Epithelial cell of proximal tubule (primary cell): Measurements from ENCODE around the gene CACNA1E. TPM values are rescaled to one million over a fixed set of nuclear protein-coding genes. Genes with fewer than 3 reads are reported as not detected.

Experiments
- DNase-seq: peaks from one replicate; pipeline ENCODE4 v3.0.0-alpha.2; 2011; ENCODE audit warnings: low read depth
- H3K4me3 ChIP-seq: 2 replicates; pipeline ENCODE4 v1.5.1; 2011; ENCODE audit warnings: low read depth, mild to moderate bottlenecking, low read length
- total RNA-seq: library from RNA; depleted of rRNA; stranded (reverse); fragments of >200 nt; gene quantifications from 2 replicates; pipeline ENCODE4 v1.2.3, GENCODE V29; 2015
- TF ChIP-seq, protein P1 (sequence below): conservative IDR thresholded peaks from 2 replicates; pipeline ENCODE4 v1.5.1; 2012; ENCODE audit warnings: low read depth, mild to moderate bottlenecking, low read length

The CACNA1E gene
- total RNA-seq, 1 donor from 2014 or later: 0.06 TPM

DNA sequence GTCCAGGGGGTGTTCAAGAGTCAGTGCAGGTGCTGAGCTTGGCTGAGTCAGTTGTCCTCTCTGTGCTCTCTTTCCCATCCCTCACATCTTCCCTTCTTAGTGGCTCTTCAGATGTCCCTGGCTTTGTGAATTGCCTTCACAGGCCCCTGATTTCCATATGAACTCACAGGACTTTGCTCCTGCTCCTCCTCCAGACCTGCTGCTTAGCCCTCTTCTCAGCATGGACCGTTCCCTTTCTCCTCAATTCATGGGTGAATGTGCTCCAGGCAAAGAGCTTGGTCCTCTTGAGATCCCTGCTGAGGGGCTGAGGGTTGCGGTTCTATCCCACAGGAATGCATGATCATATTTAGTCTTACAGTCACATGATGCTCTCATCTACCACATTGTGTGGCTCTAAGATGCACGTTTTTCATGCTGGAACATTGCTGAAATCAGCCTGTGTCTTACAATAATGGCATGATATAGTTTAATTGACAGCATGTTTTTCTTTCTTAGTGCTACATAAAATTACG lies 30.5 kb downstream of the CACNA1E start:
- no peak overlapping the region for H3K4me3 ChIP-seq
- TF ChIP-seq, protein P1, sequence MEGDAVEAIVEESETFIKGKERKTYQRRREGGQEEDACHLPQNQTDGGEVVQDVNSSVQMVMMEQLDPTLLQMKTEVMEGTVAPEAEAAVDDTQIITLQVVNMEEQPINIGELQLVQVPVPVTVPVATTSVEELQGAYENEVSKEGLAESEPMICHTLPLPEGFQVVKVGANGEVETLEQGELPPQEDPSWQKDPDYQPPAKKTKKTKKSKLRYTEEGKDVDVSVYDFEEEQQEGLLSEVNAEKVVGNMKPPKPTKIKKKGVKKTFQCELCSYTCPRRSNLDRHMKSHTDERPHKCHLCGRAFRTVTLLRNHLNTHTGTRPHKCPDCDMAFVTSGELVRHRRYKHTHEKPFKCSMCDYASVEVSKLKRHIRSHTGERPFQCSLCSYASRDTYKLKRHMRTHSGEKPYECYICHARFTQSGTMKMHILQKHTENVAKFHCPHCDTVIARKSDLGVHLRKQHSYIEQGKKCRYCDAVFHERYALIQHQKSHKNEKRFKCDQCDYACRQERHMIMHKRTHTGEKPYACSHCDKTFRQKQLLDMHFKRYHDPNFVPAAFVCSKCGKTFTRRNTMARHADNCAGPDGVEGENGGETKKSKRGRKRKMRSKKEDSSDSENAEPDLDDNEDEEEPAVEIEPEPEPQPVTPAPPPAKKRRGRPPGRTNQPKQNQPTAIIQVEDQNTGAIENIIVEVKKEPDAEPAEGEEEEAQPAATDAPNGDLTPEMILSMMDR: no peak
- DNase-seq: no peak

DNA sequence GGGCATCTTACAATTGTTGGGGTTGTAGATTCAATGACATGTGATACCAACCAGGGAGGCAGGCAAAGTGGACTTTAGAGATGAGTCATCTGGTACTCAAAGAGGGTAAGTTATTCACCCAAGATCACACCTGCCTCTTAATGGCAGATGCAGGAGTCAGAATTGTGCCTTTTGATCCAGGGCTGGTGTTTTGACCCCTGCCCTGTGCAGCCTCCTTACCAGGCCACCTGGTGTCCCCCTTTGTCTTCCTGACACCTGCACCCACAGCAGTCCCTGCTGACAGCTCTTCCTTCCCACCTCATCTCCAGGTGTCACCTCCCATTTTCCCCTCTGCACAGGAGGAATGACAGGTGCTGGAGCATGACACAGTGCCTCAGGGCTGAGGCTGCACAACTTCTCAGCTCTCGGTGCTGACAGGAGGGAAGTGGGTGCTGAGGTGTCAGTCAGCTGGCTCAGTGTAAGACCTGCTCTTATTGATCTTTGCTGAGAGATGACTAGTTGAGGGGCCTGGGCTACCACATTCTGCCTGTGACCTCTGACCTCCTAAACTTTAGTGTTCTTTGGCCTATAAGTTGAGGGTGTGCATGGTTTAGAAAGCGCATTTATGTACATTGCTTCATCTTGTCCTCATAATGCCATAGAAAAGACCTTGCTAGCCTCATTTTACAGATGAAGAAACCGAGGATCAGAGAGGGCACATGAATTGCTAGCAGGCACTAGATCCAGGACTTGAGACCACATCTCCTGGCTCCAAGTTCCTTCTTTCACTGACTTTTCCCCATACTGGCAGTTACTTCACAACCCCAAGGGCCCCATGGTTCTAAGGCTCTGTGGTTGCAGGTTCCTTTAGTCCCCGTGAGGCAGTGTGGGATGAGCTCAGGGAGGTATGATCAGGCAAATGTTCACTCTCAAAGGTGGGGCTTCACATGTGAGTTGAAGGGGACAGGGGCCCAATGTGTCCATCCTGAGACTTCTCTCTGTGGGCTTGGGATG lies 31.3 kb downstream of the CACNA1E start:
- TF ChIP-seq, protein P1: no peak
- H3K4me3 ChIP-seq: no peak overlapping the region
- no peak for DNase-seq

DNA sequence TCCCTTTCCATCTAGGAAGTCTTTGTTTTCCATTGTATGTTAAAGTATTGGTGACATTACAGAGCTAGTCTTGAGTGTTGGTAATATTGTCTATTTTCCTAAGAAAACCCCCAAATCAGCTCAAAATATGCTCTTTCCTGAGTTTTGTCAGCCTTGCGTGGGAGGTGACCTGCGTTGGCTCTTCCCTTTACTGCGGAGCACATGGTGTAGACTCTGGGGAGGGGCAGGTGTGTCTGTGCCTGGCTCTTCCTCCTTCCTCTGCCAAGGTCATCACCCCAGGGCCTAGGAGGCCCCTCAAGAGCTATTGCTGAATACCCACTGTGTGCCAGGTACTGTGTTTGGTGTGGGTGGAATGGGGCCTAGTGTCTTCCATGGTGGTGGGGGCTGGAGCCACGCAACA lies 33.4 kb downstream of the CACNA1E start:
- TF ChIP-seq, protein P1: no peak
- no peak overlapping the region for H3K4me3 ChIP-seq
- no peak for DNase-seq

DNA sequence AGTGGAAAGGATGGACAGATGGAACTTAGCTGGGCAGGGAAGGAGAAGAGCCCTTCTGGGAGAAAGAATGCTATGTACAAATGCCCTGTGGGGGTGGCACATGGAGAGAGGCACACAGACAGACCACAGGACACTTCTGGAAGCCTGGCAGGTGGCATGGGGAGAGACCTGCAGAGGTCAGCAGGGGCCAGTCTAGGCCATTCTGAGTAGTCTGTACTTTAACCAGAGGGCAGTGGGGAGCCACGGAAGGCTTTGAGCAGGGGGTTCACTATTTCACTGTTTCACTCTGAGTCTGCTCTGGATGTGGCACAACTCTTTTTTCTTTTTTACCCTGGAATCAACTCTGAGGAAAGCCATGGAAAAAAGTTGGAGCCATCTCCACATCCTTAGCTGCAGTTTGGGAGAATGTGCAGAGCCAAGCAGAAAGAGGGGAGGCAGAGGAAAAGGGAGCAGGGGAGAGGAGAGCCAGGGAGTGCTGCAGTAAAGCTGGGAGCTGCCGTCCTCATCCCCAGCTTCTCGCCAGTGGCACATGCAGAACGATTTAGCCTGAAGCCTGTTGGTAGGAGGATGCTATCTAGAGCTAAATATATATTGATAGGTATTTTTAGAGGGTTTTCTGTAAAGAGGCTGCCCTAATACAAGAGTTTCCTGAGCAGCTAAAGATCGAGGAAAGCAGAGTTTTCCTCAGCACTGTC lies 34.0 kb downstream of the CACNA1E start:
- DNase-seq: no peak
- no peak overlapping the region for H3K4me3 ChIP-seq
- TF ChIP-seq, protein P1: no peak

DNA sequence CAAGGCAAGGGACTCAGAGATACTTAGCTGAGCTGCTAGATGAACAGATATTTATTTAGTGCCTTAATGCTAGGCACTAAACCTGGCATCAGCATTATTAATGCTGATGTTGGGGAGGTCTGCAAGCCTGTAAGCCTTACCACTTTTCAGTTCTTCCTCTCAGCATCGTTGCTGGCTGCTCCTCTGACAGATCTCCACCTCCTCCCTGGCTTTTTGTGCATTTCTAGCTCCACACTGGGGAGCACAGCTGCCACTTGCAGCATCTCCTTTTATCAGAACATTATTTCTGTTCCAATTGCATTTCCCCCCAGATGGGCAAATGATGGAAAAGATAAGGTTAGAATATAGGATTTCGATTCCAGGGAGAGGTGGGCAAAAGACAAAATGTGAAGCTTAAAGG lies 34.8 kb downstream of the CACNA1E start:
- no peak overlapping the region for H3K4me3 ChIP-seq
- no peak for DNase-seq
- TF ChIP-seq, protein P1: no peak

DNA sequence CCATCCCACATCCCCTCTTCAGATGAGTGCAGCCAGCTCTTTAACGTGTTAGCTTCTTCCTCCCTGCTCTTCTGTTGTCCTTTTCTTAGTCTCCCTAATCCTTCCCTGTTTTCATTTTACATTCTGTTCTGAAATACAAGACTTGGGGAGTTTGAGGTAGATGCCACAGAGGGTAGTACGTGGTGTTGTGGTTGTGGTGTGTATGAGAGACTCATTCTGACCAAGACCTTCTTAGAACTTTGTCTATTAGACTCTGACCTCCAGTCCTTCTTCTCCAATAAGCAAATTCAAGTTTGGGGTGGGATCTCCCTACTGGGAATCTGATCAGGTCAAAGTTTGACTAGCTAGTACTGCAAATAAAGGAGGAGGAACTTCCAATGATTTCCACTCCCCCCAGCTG lies 39.5 kb downstream of the CACNA1E start:
- no peak for DNase-seq
- H3K4me3 ChIP-seq: no peak overlapping the region
- TF ChIP-seq, protein P1: no peak
